Liver (tissue), 9 donors: ENCODE measurements around the gene TEX19. TPM values are rescaled to one million over a fixed set of nuclear protein-coding genes. Genes with fewer than 3 reads are reported as not detected.

Experiments used
- DNase-seq: peaks from one replicate; pipeline ENCODE4 v3.0.0-alpha.2; 2017; ENCODE audit warnings: low spot score
- H3K27ac ChIP-seq, 2 donors: one replicate each; pipeline ENCODE4 v1.7.0; 2013; ENCODE audit warnings: inconsistent platforms in 2 of 2, low read length in 2 of 2, control low read depth in 1 of 2, low read depth in 1 of 2, mild to moderate bottlenecking in 1 of 2
- H3K27me3 ChIP-seq, 4 donors: one replicate each; pipeline versions ENCODE4 v1.6.1 to v1.7.0; 2013; ENCODE audit warnings: low read length in 3 of 4, inconsistent platforms in 1 of 4, mild to moderate bottlenecking in 1 of 4, moderate library complexity in 1 of 4; ENCODE audit not compliant: control insufficient read depth in 4 of 4, insufficient read depth in 4 of 4
- H3K36me3 ChIP-seq, 4 donors: one replicate each; pipeline versions ENCODE4 v1.6.1 to v1.7.0; 2013; ENCODE audit warnings: low read length in 3 of 4, mild to moderate bottlenecking in 3 of 4, low read depth in 1 of 4, moderate library complexity in 1 of 4; ENCODE audit not compliant: control insufficient read depth in 4 of 4, insufficient read depth in 3 of 4
- H3K4me1 ChIP-seq, 4 donors: one replicate each; pipeline versions ENCODE4 v1.6.1 to v1.7.0; 2013; ENCODE audit warnings: low read length in 3 of 4, mild to moderate bottlenecking in 3 of 4, moderate library complexity in 1 of 4; ENCODE audit not compliant: control insufficient read depth in 4 of 4, insufficient read depth in 4 of 4
- H3K4me3 ChIP-seq, 3 donors: one replicate each; pipeline versions ENCODE4 v1.6.1 to v1.7.0; 2013; ENCODE audit warnings: low read length in 3 of 3, control low read depth in 1 of 3, low read depth in 1 of 3, mild to moderate bottlenecking in 1 of 3
- H3K9ac ChIP-seq, 2 donors: one replicate each; pipeline ENCODE4 v1.7.0; 2013; ENCODE audit warnings: low read length in 2 of 2, mild to moderate bottlenecking in 2 of 2, moderate library complexity in 2 of 2, control low read depth in 1 of 2, low read depth in 1 of 2
- H3K9me3 ChIP-seq, 4 donors: one replicate each; pipeline versions ENCODE4 v1.6.1 to v1.7.0; 2013; ENCODE audit warnings: low read length in 3 of 4; ENCODE audit not compliant: control insufficient read depth in 4 of 4
- ATF3 ChIP-seq: IDR thresholded peaks from 2 replicates; pipeline ENCODE4 v1.6.1; 2016; ENCODE audit warnings: antibody characterized with exemption
- CTCF ChIP-seq: fragments of 150-350 bp; IDR thresholded peaks from 2 replicates; pipeline ENCODE4 v1.5.1; 2017; ENCODE audit warnings: improper control_type of control experiment, low read depth, low read length; ENCODE audit not compliant: missing input control
- EGR1 ChIP-seq, 2 donors: IDR thresholded peaks; 2 replicates each; pipeline ENCODE4 v1.6.1; 2016 to 2018; ENCODE audit warnings: antibody characterized with exemption in 2 of 2, low read depth in 2 of 2
- FOXA1 ChIP-seq: IDR thresholded peaks from 2 replicates; pipeline ENCODE4 v1.6.1; 2016; ENCODE audit warnings: antibody characterized with exemption
- FOXA2 ChIP-seq: IDR thresholded peaks from 2 replicates; pipeline ENCODE4 v1.6.1; 2016; ENCODE audit warnings: antibody characterized with exemption
- GABPA ChIP-seq, 2 donors: IDR thresholded peaks in 1 of 2; conservative IDR thresholded peaks in 1 of 2; 2 replicates each; pipeline ENCODE4 v1.6.1; 2016; ENCODE audit warnings: antibody characterized with exemption in 2 of 2, mild to moderate bottlenecking in 1 of 2, moderate library complexity in 1 of 2
- HNF4A ChIP-seq, 2 donors: conservative IDR thresholded peaks; 2 replicates each; pipeline ENCODE4 v1.6.1; 2016; ENCODE audit warnings: antibody characterized with exemption in 2 of 2, mild to moderate bottlenecking in 2 of 2
- HNF4G ChIP-seq: IDR thresholded peaks from 2 replicates; pipeline ENCODE4 v1.6.1; 2016; ENCODE audit warnings: antibody characterized with exemption
- JUND ChIP-seq, 2 donors: IDR thresholded peaks; 2 replicates each; pipeline ENCODE4 v1.6.1; 2016; ENCODE audit warnings: antibody characterized with exemption in 2 of 2
- MAX ChIP-seq: IDR thresholded peaks from 2 replicates; pipeline ENCODE4 v1.6.1; 2016; ENCODE audit warnings: antibody characterized with exemption
- NR2F2 ChIP-seq: IDR thresholded peaks from 2 replicates; pipeline ENCODE4 v1.6.1; 2016; ENCODE audit warnings: antibody characterized with exemption
- RAD21 ChIP-seq, 2 donors: IDR thresholded peaks; 2 replicates each; pipeline ENCODE4 v1.6.1; 2016; ENCODE audit warnings: antibody characterized with exemption in 2 of 2, mild to moderate bottlenecking in 2 of 2
- REST ChIP-seq: IDR thresholded peaks from 2 replicates; pipeline ENCODE4 v1.6.1; 2016; ENCODE audit warnings: antibody characterized with exemption, mild to moderate bottlenecking
- RXRA ChIP-seq, 2 donors: IDR thresholded peaks; 2 replicates each; pipeline ENCODE4 v1.6.1; 2017 to 2018; ENCODE audit warnings: antibody characterized with exemption in 2 of 2, mild to moderate bottlenecking in 1 of 2
- SP1 ChIP-seq: IDR thresholded peaks from 2 replicates; pipeline ENCODE4 v1.6.1; 2018; ENCODE audit warnings: antibody characterized with exemption, mild to moderate bottlenecking
- TAF1 ChIP-seq: conservative IDR thresholded peaks from 2 replicates; pipeline ENCODE4 v1.6.1; 2016; ENCODE audit warnings: antibody characterized with exemption, mild to moderate bottlenecking
- YY1 ChIP-seq: IDR thresholded peaks from 2 replicates; pipeline ENCODE4 v1.6.1; 2016; ENCODE audit warnings: antibody characterized with exemption, mild to moderate bottlenecking
- ZBTB33 ChIP-seq: IDR thresholded peaks from 2 replicates; pipeline ENCODE4 v1.6.1; 2016; ENCODE audit warnings: antibody characterized with exemption
- WGBS: extraction: QIAGEN DNeasy Blood & Tissue Kit; methylation state at CpG from one replicate; pipeline ENCODE4 v1.1.7; 2013; 5-methylcytosine and 5-hydroxymethylcytosine counted together
- polyA plus RNA-seq, 2 donors: library from polyadenylated mRNA; stranded (reverse) in 1 of 2; unstranded in 1 of 2; fragments of 200-250 nt in 1 of 2; fragments of >200 nt in 1 of 2; fragmentation: Nextera tagmentation in 1 of 2; extraction: Ambion mirVana in 1 of 2; gene quantifications; one replicate each; pipeline versions ENCODE4 v1.2.1 to v1.2.3, GENCODE V29; 2013 to 2015
- total RNA-seq, 2 donors: library from RNA; depleted of rRNA; stranded (reverse); fragments of >200 nt; gene quantifications; one replicate each; pipeline ENCODE4 v1.2.3, GENCODE V29; 2014
- donor health status: healthy.
- donor health status: healthy.
- donor health status: healthy.
- donor health status: healthy.
- donor health status: healthy.

TEX19 gene
- total and polyA plus RNA-seq, 4 donors = 0.14 TPM; not detected in 3

- TF ChIP-seq RAD21 (IDR thresholded peaks at IDR 0.05) = no peak
- no peak for TF ChIP-seq MAX
- TF ChIP-seq FOXA1 = no peak
- no peak for TF ChIP-seq TAF1
- TF ChIP-seq ZBTB33 = no peak
- TF ChIP-seq SP1 = no peak
- TF ChIP-seq YY1 = no peak
- TF ChIP-seq FOXA2 = no peak
- no peak for TF ChIP-seq JUND (IDR thresholded peaks at IDR 0.05)
- peaks cover 0 to 16% (median 4%) of the 10 kb centered on the region in 4 donors for H3K36me3 ChIP-seq
- WGBS = 97% methylated on average over 67 of the region's 67 CpGs
- H3K9ac ChIP-seq = no peak overlapping the region
- no peaks in the 10 kb centered on the region for H3K27me3 ChIP-seq
- no peaks in the 10 kb centered on the region for H3K9me3 ChIP-seq
- no peak for DNase-seq
- no peak overlapping the region for H3K4me3 ChIP-seq
- H3K4me1 ChIP-seq = peaks cover 0 to 4% (median 2%) of the 10 kb centered on the region in 4 donors
- H3K27ac ChIP-seq = no peak overlapping the region
These were observed 44.9 kb downstream of the TEX19 start for GRCh38 chr17:82403662-82404660.

GRCh38 chr17:82405051-82405450 is 46.0 kb downstream of the TEX19 start:
- Histone ChIP-seq H3K4me3 (no peak overlapping the region), H3K9me3 (no peaks in the 10 kb centered on the region), H3K9ac (no peak overlapping the region), H3K4me1 (peaks cover 0 to 4% (median 2%) of the 10 kb centered on the region in 4 donors), H3K36me3 (peaks cover 0 to 16% (median 4%) of the 10 kb centered on the region in 4 donors), H3K27me3 (no peaks in the 10 kb centered on the region), H3K27ac (no peak overlapping the region)
- no peak for TF ChIP-seq HNF4G
- TF ChIP-seq CTCF = no peak
- TF ChIP-seq REST = no peak
- no peak for TF ChIP-seq GABPA (IDR thresholded peaks at IDR 0.05 in 1 of 2, conservative IDR thresholded peaks at IDR 0.05 in 1 of 2)
- no peak for TF ChIP-seq RAD21 (IDR thresholded peaks at IDR 0.05)
- TF ChIP-seq RXRA (IDR thresholded peaks at IDR 0.05) = no peak
- TF ChIP-seq JUND (IDR thresholded peaks at IDR 0.05) = no peak
- TF ChIP-seq MAX = no peak
- TF ChIP-seq ATF3 = no peak
- no peak for TF ChIP-seq ZBTB33
- TF ChIP-seq EGR1 (IDR thresholded peaks at IDR 0.05; ENCODE audit: low read depth in 2 of 2) = no peak
- TF ChIP-seq SP1 = no peak
- TF ChIP-seq FOXA1 = no peak
- TF ChIP-seq FOXA2 = no peak
- no peak for TF ChIP-seq NR2F2
- TF ChIP-seq HNF4A (conservative IDR thresholded peaks at IDR 0.05) = no peak
- DNase-seq = no peak
- WGBS = 95% methylated on average over 14 of the region's 14 CpGs
